ENCODE measurements around the gene ASTN1.

The ASTN1 gene

GRCh38 chr1:177043597-177043996, 120.9 kb downstream of the ASTN1 start:
- DNase-seq (ENCODE audit: extremely low read depth, low read depth): no peak
- TF ChIP-seq, protein P1, sequence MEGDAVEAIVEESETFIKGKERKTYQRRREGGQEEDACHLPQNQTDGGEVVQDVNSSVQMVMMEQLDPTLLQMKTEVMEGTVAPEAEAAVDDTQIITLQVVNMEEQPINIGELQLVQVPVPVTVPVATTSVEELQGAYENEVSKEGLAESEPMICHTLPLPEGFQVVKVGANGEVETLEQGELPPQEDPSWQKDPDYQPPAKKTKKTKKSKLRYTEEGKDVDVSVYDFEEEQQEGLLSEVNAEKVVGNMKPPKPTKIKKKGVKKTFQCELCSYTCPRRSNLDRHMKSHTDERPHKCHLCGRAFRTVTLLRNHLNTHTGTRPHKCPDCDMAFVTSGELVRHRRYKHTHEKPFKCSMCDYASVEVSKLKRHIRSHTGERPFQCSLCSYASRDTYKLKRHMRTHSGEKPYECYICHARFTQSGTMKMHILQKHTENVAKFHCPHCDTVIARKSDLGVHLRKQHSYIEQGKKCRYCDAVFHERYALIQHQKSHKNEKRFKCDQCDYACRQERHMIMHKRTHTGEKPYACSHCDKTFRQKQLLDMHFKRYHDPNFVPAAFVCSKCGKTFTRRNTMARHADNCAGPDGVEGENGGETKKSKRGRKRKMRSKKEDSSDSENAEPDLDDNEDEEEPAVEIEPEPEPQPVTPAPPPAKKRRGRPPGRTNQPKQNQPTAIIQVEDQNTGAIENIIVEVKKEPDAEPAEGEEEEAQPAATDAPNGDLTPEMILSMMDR (IDR thresholded peaks at IDR 0.05; ENCODE audit: low read depth, low read length): no peak

- TF ChIP-seq, protein P1 (IDR thresholded peaks at IDR 0.05; ENCODE audit: low read depth, low read length): no peak
- DNase-seq (ENCODE audit: extremely low read depth, low read depth): no peak
Observed at GRCh38 chr1:177035586-177035985, 128.9 kb downstream of the ASTN1 start.

DNA sequence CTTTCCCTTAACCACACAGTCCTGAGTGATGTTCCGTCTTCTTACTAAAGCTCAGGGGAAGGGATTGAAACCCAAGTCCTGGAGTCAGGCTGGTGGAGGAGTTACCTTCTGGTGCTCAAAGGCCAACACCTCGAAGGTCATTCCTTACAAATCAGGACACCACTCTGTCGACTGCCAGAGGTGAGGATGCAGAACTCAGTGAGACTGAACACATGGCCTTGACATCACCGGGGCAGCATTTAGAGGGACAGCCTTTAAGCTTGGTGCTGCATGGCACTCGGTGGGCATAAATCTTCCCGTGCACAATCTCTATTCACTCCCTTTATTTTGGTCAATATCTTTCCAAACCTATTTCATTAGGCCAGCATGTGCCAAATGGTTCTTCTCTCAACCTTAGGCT, 130.9 kb downstream of the ASTN1 start:
- no peak for DNase-seq (ENCODE audit: extremely low read depth, low read depth)
- TF ChIP-seq, protein P1 (IDR thresholded peaks at IDR 0.05; ENCODE audit: low read depth, low read length): no peak

DNA sequence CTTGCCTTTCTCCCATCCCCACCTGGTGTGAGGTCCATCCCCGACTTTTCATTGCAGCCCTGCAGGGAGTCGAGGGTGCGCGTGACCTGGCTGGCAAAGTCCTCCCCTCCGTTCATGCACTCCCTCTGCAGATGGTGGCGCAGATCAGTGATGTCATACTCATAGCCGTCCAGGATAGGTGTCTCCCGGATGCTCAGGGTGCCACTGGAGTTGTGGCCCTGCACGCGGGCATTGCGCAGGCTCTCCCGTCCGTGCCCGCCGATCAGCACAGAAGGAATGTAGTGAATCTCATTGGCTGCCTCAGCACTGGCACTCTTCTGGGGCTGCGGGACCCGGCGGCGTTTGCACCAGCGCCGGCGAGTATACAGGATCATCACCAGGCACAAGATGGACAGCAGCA, 132.1 kb downstream of the ASTN1 start:
- TF ChIP-seq, protein P1 (IDR thresholded peaks at IDR 0.05; ENCODE audit: low read depth, low read length): no peak

GRCh38 chr1:177024623-177025022, 139.9 kb downstream of the ASTN1 start:
- TF ChIP-seq, protein P1 (IDR thresholded peaks at IDR 0.05; ENCODE audit: low read depth, low read length): no peak
- DNase-seq (ENCODE audit: extremely low read depth, low read depth): no peak

More for the DNA sequence above, 132.1 kb downstream of the ASTN1 start:
- no peak for DNase-seq (ENCODE audit: extremely low read depth, low read depth)

GRCh38 chr1:177023726-177024125, 140.8 kb downstream of the ASTN1 start:
- DNase-seq (ENCODE audit: extremely low read depth, low read depth): no peak
- TF ChIP-seq, protein P1 (IDR thresholded peaks at IDR 0.05; ENCODE audit: low read depth, low read length): no peak

DNA sequence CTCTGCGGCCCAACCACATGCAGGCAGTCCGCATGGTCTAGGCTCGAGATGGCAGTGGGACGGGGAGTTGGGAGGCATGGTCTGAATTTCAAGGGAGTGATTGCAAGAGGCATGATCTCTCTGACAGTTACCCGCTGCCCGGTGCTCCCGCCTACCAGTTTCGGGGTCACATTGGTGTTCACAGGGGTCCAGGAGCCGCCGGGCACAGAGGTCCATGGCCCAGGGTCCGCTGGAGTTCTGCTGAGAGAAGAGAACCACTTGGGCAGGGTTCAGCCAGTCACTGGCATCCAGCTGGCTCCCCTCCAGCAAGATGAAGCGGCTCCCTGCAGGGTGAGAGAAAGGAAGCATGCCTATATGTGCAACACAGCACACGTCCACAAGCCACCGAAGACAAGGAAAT, 141.3 kb downstream of the ASTN1 start:
- TF ChIP-seq, protein P1 (IDR thresholded peaks at IDR 0.05; ENCODE audit: low read depth, low read length): no peak
- no peak for DNase-seq (ENCODE audit: extremely low read depth, low read depth)

All from AG09319 (cell line).